ENCODE measurements around the gene MARK2.
"Not testable (repeated sequence)": the region's sequence is repeated elsewhere in the genome, so short reads cannot be mapped to it uniquely, and the experiment has no call there.

Gene MARK2

DNA sequence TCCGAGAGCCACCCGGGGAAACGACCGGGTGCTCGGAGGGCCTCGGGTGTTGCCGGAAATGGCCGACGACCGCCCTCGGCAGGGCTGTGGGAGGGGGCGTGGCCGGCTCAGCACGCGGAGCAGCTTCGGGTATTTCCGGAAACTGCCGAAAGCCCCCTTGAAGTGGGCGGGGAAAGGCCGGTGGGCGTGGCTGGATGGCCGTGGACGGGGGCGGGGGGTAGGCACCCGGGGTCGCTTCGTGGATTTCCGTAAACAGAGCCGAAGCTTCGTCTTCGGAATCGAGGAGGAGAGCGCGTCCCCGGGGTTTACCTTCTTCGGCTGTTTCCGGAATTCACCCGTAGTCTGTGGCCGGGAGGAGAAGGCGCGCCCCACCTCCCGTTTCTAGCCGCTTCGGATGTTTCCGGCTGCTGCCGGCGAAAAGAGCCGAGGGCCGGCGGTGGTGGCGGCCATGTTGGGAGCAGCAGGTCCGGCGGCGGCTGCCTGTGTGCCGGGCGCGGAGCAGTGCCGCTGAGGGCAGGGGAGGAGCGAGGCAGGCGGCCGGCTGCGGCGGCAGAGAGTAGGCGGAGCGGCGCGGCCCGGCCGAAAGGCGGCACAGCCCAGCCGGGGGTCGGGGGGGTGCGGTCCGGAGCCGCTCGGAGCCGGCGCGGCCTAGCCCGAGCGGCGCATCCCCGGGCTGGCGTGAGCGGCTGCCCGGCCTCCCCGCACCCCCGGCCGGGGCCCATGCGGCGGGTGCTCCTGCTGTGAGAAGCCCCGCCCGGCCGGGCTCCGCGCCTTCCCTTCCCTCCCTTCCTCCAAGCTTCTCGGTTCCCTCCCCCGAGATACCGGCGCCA, at the start of gene MARK2:
Gene MARK2, plus strand, starts transcription at position 433 of the 830 bp plus-strand sequence. Its CDS starts 397 bp downstream, at position 830.
- peak; percentile 98 for DNase-seq

DNA sequence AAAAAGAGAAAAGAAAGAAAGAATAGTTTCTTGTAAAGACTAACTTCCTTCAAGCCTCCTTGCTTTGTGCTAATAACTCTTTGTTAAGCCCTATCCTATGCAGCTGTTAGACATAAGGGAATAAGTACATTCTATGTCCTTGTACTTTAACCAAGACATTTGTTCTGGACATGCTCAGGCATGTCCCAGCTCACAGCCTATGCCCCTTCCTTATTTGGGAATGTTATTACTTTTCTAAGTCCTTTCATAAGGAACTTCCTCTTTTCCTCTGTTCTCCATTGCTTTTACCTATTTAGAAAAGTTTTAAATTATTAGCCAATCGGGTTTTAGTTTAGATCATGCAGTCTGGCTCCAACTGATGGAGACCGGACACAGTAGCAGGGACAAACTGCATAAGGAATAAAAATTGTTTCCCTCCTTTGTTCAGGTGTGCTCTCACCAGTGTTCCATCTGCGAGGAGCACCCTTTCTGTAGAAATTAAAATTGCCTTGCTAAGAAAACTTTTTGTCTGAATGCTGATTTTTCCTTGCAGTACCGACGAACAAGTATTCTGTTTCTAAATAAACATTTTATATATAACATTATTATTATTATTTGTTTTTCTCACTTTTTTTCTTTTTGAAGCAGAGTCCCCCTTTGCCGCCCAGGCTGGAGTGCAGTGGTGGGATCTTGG, 47.3 kb upstream of the MARK2 start:
- DNase-seq: no peak

DNA sequence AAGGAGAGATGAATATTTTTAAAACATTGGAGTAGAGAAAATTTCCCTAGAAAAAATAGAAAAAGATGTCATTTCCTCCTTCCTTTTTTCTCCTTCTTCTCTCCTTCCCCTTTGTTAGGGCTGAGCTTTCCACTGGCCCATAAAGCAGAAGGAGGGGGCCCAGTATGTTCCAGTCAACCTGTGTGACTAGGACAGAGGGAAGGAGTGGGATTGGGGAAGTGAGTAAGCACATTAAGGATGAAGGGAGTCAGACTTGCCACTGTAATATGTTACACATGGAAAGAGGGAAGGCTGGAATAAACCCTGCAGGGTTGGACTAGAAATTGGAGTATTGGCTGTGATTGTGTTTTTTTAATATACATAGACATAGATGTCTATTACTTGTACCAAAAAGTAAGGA, 45.7 kb upstream of the MARK2 start:
- no peak for DNase-seq

DNA sequence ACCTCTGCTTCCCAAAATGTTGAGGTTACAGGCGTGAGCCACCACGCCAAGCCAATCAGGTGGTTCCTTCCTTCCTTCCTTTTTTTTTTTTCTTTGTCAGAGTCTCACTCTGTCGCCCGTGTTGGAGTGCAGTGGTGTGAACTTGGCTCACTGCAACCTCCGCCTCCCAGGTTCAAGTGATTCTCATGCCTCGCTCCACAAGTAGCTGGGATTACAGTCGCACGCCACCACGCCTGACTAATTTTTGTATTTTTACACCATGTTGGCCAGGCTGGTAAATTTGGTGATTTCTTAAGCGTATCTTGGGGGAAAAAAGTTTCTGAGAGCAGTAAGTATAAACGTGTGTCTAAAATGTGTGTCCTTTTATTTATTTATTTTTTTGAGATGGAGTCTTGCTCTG, 43.8 kb upstream of the MARK2 start:
- no peak for DNase-seq

DNA sequence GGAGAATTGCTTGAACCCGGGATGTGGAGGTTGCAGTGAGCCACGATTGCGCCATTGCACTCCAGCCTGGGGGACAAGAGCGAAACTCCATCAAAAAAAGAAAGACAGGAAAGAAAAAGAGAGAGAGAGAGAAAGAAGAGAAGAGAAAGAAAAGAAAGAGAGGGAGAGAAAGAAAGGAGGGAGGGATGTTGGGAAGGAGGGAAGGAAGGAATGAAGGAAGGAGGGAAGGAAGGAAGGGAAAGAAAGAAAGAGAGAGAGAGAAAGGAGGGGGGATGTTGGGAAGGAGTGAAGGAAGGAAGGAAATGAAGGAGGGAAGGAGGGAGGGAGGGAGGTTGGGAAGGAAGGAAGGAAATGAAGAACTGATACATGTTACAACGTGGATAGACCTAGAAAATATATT, 38.0 kb upstream of the MARK2 start:
- no peak for DNase-seq

DNA sequence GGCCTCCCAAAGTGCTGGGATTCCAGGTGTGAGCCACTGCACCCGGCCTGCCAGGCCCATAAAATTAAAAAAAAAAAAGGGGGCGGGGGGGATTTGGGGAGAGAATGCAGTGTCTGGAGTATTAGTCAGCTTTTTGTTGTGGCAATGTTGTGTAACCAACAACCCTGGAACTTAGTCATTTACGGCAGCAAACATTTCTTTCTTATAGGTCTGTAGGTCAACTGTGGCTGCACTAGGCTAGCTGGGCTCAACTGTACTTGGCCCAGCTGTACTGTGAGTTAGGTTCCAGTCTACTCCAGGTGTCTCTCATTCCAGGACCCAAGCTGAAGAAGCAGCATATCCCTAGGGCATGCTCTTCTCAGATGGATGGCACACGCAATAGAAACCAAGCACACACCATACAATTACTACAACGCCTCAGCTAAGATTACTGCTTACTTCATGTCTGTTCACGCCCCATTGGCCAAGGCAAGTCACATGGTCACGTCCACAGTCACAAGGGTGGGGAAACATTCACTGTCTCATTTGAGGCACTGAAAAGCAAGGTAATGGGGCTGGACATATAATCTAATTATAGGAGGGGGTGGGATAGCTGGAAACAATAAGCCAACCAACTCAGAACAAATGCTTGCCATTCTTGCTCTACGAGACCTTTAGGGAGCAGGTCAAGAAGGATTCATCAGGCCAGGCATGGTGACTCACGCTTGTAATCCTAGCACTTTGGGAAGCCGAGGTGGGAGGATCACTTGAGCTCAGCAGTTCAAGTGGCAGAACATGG, 36.1 kb upstream of the MARK2 start:
- DNase-seq: no peak

DNA sequence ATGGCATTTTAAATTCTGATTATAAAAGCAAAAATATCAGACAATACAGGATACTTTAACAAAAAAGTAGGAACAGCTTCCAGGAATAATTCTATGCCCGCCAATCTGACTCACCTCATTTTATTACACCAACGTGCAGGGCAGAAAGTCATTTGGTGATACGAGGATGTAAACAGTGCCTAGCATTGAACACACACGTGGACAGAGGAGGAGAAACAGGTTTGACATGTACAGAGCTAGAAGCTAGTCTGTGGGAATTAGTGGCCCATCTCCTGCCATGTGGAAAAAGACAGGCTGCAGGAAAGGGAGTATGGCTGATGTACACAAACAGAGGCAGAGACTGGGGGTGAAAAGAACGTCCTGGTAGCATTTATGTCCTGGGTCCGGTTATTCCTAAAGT, 34.7 kb upstream of the MARK2 start:
- no peak for DNase-seq

DNA sequence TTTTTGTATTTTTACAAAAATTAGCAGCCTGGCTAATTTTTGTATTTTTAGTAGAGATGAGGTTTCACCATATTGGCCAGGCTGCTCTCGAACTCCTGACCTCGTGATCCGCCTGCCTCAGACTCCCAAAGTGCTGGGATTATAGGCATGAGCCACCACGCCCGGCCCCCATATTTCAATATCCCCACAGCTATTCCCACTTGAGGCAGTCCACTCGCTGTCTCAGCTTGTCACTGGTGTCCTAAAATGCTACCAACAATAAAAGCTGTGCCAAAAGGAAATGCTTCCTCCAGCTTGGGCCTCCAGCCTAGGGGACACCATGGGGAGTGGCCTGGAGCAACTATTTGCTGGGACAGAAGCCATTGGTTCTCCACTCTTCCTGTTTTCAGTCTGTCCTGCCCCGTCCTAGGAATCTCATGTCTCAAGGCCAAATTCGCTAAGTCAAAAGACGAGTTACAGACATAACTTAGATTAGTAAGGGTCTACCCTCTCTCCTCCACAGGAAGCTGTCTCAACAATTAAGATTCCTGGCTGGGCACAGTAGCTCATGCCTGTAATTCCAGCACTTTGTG, 33.0 kb upstream of the MARK2 start:
- DNase-seq: no peak

DNA sequence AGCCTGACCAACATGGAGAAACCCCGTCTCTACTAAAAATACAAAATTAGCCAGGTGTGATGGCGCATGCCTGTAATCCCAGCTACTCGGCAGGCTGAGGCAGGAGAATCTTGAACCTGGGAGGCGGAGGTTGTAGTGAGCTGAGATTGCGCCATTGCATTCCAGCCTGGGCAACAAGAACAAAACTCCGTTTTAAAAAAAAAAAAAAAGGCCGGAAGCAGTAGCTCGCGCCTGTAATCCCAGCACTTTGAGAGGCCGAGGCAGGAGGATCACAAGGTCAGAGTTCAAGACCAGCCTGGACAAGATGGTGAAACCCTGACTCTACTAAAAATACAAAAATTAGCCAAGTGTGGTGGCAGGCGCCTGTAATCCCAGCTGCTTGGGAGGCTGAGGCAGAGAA, 28.5 kb upstream of the MARK2 start:
- not testable (repeated sequence) for DNase-seq

DNA sequence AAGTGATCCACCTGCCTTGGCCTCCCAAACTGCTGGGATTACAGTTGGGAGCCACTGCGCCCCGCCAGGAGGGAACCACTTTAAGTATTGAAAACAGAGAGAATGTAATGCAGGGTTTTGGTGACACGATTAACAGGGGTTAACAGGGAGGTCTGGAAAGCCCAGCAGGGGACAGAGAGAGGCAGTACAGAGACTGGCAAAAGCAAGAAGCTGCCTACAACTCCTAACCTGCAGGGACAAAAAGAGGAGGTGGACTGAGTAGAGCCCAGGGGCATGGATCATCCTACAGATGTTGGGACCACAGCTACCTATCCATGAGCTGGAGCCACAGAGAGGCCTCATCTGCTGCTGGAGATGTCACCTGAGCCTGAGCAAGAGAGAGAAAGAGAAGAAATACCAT, 27.4 kb upstream of the MARK2 start:
- no peak for DNase-seq

DNA sequence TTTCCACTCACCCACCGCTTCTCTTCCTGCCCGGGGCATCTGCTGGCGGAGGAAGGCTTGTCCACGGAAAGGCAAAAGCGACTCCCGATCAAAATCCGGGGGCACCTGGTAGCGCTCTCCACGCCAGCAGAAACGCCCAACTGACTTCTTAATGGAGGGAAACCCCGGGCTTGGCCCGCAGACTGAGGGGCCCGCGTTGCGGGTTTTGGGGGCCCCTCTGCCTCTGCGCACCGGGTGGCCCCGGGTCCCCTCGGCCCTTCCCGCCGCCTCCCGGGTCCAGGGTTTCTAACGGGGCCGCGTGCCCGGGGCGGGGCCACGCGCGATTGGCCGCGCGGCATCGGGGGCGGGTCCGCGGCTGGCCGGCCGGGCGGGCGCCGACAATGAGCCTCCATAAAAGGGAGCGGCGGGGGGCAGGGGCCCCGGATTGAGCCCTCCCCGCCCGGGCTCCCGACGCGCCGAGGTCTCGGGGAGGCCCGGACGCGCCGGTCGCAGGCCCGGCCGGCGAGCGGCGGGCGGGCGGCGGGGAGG, 25.8 kb upstream of the MARK2 start, which contains the start of gene SPINDOC:
Gene SPINDOC, plus strand, starts transcription at position 422 of the 528 bp plus-strand sequence. CDS start 231 bp downstream, outside the sequence.
- peak; percentile 21 for DNase-seq

DNA sequence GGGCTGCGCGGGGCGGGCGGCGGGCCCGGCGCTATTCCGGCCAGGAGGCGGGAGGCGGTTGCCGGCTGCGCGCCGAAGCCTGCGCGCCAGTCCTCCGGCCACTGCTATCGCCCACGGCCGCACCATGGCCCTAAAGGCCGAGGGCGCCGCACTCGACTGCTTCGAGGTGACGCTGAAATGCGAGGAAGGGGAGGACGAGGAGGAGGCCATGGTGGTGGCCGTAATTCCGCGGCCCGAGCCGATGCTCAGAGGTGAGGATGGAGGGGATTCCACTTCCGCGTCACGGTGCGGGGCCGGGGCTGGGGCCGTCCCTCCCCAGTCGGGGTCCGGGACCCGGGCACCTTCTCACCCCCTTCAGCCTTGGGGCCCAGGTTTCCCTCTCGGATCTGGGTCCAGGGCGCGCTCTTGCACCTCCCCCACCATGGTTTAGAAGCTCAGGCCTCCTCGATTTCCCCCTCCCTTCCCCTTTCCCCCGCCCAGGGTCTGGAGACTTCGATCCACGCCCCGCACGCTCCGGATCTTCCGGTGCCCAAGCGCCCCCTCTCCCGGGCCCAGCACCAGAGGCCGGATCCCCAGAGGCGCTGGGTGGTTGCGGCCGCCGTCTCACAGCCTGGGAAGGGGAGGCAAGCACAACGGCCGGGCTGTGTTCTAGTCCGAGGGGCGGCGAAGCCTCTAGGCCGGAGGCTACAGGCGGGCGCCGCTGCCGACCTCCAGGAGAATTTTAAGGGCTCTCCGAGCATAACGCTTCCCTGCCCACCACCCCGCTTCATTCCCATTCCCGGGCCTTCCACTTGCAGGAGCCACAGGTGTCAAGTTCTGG, 25.1 kb upstream of the MARK2 start:
- DNase-seq: no peak

DNA sequence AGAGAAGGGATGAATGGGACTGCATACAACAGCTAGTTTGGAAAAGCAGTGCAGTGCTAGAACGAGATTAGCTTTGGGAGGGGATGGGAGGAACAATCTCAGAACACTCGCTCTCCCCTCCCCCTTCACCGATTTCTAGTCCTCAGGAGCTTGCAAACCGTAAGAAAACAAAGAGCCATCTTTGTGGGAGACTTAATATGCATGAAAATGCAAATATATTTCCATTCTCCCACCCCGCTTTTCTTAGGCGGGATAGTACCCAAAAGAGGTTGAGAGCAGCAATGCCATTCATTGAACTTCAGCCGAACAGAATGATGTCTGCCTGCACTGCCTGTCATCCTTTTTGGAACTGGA, 24.6 kb upstream of the MARK2 start:
- no peak for DNase-seq

DNA sequence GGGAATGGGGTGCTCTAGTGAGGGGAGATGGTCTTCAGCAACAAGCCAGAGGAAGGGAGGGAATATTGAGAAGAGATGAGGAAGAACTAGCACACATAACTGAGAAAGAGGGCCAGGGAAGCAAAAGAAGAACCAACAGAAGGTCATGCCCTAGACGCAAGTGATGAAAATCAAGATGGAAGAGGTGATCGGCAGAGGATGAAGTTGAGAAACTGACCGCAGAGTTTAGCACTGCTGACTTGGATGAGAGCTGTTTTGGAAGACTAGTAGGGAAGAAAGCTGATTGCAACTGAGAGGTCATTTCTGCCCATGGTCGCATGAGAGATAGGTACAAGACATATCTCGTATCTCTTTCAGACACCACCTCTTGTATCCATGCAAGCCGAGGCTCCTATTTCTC, 22.7 kb upstream of the MARK2 start:
- DNase-seq: no peak

DNA sequence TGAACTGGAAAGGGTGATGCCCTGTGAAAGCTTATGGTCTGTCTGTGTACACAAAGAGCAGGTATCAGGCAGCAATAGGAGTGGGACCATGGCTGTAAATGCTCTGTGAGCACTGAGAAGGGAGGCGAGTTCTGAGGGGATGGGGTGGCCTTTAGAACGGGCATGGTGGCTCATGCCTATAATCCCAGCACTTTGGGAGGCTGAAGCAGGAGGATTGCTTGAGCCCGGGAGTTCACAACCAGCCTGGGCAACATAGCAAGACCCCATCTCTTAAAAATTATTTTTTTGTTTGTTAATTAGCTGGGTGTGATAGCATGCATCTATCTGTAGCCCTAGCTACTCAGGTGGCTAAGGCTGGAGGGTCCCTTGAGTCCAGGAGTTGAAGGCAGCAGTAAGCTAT, 22.2 kb upstream of the MARK2 start:
- no peak for DNase-seq

DNA sequence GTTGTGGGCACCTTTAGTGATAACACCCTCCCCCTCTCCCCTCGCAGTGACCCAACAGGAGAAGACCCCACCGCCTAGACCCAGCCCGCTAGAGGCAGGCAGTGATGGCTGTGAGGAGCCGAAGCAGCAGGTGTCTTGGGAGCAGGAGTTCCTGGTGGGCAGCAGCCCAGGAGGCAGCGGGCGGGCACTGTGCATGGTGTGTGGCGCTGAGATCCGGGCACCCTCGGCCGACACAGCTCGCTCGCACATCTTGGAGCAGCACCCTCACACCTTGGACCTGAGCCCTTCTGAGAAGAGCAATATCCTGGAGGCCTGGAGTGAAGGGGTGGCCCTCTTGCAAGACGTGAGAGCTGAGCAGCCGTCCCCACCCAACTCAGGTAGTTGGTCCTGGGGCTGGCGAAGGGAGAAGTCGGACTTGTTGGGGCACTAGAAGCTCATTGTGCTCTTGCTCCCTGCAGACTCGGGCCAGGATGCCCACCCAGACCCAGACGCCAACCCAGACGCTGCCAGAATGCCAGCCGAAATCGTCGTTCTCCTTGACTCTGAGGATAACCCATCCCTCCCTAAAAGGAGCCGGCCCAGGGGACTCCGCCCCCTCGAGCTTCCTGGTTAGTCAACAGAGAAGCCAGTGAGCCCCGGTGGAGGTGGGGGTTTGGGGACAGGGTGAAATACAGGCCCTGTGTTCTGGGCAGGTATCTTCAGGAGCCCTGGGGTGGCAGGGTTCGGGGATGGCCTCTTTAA, 21.0 kb upstream of the MARK2 start:
- no peak for DNase-seq

DNA sequence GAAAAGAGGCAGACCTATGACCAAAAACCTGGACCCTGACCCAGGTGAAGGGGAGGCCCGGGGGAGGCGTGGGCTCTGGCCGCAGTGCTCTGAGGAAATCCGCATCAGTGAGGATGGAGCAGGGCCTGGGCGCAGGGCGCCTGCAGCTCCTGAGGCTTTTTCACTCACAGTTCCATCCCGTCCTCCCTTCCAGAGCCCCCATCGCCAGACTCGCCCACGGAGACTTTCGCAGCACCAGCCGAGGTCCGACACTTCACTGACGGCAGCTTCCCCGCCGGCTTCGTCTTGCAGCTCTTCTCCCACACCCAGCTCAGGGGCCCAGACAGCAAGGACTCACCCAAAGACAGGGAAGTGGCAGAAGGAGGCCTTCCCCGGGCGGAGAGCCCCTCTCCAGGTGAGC, 20.3 kb upstream of the MARK2 start:
- no peak for DNase-seq

DNA sequence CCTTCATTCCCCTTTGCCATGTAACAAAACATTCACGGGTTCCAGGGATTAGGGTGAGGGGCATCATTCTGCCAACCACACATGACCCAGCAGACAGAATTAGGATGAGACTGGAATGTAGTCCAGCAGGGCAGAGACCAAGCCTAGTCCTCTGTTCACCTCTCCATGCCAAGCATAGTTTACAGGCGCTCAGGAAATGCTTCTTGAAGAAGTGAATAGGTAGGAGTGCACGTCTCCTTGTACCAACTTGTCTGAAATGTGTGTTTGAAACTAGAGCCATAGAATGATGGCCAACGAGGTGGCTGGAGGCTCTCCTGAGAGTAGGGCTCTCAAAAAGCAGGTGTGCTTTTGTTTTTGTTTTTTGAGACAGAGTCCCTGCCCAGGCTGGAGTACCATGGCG, 17.5 kb upstream of the MARK2 start:
- DNase-seq: no peak

DNA sequence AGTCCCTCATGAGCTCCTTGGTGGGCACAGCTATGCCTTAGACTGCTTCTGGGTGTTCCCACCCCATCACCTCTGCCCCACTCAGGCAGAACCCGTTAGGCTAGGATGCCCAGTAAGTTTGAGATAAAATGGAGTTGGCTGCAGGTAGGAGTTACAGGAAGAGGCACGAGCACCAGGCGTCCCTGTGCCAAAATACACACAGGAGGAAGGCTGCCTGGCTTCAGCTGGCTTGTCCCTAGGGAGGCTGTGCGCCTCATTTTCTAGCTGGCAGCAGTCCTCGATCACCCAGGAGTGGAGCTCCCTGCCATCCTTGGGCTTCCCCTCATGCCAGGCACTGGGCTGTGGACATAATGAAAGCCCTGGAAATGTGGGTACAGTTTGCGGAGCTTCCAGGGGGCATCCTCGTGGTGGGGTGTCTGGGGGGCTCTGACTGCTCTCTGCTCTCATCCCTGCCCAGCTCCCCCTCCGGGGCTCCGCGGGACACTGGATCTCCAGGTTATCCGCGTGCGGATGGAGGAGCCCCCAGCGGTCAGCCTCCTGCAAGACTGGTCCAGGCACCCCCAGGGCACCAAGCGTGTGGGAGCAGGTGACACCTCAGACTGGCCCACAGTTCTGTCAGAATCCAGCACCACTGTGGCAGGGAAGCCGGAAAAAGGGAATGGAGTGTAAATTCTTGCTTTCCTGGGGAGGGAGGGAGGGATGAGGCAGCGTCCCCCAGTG, 12.3 kb upstream of the MARK2 start:
- DNase-seq: no peak

DNA sequence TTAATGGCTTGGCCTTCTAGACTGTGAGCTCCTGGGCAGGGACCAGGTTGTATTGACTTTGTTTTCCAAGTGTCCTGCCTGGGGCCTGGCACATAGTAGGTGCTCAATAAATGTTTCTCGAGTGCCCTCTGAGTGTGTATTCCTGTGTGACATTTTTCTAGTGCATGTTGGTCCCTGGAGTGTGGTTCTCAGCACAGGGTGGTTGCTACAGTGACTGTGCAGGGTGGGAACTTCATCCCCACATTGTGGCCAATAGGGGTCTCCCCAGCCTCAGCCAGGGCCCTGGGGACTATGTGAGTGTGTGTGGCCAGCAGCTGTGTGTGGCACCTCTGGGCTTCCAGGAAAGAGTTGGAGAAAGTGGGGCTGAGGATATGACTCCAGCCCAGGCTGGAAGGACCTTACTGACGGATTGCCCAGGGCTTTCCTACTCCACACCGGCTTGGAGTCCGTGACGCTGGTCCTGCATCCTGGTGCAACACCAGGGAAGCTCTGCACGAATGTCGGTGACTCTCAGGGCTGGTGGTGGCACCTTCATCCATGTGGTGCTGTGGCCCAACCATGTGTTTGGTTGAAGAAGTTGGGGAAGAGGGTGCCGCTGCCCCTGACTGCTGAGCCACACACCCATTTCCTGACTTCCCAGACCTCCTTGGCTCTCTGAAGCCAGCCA, 9.0 kb upstream of the MARK2 start:
- DNase-seq: no peak
